Lower leg skin (tissue), 3 donors: ENCODE data around the gene SUPT20HL1.

Source experiments
- CTCF ChIP-seq, 3 donors: fragments of 450-650 bp; IDR thresholded peaks; one replicate each; pipeline ENCODE4 v1.5.1; 2016; ENCODE audit warnings: antibody characterized with exemption in 3 of 3, mild to moderate bottlenecking in 3 of 3, moderate library complexity in 2 of 3
- POLR2A ChIP-seq, 2 donors: fragments of 450-650 bp; IDR thresholded peaks; one replicate each; pipeline ENCODE4 v1.6.1; 2016 to 2017; ENCODE audit warnings: antibody characterized with exemption in 2 of 2, mild to moderate bottlenecking in 1 of 2, moderate library complexity in 1 of 2

- no peak for TF ChIP-seq POLR2A (IDR thresholded peaks at IDR 0.05)
- TF ChIP-seq CTCF (IDR thresholded peaks at IDR 0.05): no peak
Measured at GRCh38 chrX:24392709-24393108, 32.3 kb downstream of the SUPT20HL1 start.
